Astrocyte of the hippocampus (primary cell): ENCODE measurements around the gene TSPAN4.

ENCODE experiments used
- DNase-seq: peaks from one replicate; pipeline ENCODE4 v3.0.0; 2011; ENCODE audit warnings: low read depth, low spot score

Gene TSPAN4

DNA sequence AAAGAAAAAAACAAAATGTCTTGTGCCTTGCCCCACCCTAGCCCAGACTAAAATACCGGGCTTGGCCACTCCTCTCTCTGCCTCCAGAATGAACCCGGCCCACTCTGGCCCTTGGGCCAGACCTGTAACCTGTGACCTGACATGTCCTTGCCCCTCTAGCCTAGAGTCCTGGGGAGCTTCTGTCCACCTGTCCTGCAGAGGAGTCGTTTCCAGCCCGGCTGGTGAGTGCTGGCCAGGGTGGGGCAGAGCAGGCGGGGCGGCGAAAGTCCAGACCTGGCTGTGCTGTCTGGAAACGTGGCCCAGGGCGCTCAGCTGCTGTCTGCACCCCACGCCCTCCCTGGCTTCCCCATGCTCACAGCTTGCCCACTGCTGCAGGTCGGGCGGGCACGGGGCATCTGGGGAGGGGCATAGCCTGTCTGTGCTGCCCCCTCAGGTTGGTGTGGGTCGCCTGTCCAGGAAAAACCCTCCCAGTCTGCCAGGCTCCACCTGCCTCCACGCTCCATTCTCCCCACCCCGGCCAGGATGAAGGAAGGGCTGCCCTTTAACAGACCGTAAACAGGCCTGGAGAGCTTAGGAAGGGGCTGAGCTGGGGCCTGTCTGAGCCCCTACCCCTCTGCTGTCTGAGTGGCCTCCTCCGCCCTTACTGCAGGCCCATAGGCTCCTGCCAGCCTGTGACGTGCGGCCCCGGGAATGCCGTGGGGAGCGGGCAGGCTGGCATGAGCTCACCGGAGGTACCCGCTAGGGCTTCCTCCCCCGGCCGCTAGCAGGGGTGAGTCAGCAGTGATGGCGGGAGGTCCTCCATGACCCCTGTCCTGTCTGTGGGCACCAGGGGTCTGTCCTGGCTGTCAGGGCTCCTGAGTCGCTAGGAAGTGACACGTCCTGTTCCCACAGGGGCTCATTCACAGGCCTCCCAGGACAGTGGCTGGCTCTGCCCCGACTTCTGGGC, 8.0 kb upstream of the TSPAN4 start:
- DNase-seq: peak; percentile 95

DNA sequence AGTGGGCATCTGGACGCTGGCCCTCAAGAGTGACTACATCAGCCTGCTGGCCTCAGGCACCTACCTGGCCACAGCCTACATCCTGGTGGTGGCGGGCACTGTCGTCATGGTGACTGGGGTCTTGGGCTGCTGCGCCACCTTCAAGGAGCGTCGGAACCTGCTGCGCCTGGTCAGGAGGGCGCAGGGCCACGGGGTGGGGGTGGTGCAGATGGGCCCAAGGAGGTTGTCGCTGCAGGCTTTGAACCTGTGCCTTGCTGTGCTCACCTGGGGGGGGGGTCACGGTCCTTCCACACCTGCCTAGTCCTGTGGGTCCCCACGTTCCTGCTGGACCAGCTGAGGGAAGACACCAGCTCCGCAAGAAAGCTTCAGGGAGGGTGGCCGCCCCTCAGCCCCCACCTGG, 6.4 kb upstream of the TSPAN4 start:
- no peak for DNase-seq

DNA sequence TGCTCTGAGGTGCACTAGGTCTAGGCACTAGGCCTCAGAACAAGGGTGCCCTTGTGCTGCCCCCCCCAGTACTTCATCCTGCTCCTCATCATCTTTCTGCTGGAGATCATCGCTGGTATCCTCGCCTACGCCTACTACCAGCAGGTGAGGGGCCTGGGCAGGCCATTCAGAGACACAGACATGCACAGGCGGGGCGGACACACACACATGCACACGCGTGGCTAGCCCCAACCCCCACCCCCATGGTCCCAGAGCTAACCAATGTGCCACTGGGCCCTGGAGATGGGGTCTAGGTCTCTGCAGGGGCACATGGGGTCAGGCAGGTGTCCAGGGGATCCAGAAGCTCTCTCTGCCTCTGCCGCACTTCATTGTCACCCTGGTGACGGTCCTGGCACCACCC, 6.0 kb upstream of the TSPAN4 start:
- DNase-seq: no peak

DNA sequence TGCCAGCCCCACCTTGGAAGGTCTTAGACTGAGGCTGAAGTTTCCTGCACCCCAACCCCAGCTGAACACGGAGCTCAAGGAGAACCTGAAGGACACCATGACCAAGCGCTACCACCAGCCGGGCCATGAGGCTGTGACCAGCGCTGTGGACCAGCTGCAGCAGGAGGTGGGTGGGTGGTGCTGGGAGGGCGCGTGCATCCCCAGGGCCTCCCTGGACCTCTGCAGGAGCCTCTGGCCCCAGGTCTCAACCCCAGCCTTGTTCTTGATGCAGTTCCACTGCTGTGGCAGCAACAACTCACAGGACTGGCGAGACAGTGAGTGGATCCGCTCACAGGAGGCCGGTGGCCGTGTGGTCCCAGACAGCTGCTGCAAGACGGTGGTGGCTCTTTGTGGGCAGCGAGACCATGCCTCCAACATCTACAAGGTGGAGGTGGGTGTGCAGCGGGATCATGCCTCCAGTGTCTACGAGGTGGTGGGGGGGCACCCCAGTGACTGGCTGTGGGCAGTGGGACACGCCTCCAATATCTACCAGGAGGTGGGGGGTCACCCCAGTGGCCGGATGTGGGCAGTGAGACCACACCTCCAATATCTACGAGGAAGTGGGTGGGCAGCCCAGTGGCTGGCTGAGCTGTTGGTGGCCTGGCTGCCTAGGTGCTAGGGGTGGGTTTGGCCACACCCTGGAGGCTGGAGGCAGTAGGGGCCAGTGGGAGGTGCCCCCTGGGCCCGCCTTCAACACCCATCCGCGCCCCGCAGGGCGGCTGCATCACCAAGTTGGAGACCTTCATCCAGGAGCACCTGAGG, 5.3 kb upstream of the TSPAN4 start:
- no peak for DNase-seq

DNA sequence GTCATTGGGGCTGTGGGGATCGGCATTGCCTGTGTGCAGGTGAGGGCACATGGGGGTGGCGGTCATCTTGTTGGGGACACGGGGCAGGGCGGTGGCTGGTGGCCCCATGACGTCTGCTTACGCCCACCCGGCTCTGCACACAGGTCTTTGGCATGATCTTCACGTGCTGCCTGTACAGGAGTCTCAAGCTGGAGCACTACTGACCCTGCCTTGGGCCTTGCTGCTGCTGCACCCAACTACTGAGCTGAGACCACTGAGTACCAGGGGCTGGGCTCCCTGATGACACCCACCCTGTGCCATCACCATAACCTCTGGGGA, 4.7 kb upstream of the TSPAN4 start:
- DNase-seq: no peak

- peak; percentile 41 for DNase-seq
Measured at GRCh38 chr11:838441-839279, 4.0 kb upstream of the TSPAN4 start.

GRCh38 chr11:839280-839623, 3.4 kb upstream of the TSPAN4 start:
- no peak for DNase-seq

DNA sequence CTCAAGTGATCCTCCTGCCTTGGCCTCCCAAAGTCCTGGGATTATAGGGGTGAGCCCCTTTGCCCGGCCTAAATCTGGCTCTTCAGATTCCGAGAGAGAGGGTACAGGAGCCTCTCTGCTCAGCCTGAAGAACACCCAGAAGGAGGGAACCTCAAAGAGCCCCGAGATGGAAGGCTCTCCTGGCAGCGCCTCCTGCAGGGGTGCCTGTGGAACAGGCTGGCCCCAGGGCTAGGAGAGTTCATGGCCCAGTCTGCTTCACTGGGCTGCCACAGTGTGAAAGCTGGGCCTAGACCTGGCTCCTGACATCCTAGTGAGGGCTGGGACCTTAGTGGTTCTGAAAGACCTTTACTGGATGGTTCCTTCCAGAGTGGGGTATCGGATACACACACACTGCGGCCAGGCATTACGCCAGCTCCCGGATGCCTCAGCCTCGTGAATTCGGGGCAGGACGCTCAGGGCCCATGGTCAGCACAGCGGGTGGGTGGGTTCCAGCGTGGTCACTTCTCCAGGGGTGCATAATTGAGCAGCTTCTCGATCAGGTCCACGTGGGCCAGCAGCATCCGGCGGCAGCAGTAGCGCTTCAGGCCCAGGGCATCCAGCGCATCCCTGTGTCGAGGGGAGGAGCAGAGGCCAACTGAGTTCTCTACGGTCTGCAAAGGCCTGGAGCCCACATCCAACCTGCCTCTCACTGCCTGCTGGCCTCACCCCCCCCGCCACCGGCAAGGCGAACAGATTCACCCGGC, 2.6 kb upstream of the TSPAN4 start:
- DNase-seq: no peak

- no peak for DNase-seq
Measured at GRCh38 chr11:841981-842369, 677 bp upstream of the TSPAN4 start.

DNA sequence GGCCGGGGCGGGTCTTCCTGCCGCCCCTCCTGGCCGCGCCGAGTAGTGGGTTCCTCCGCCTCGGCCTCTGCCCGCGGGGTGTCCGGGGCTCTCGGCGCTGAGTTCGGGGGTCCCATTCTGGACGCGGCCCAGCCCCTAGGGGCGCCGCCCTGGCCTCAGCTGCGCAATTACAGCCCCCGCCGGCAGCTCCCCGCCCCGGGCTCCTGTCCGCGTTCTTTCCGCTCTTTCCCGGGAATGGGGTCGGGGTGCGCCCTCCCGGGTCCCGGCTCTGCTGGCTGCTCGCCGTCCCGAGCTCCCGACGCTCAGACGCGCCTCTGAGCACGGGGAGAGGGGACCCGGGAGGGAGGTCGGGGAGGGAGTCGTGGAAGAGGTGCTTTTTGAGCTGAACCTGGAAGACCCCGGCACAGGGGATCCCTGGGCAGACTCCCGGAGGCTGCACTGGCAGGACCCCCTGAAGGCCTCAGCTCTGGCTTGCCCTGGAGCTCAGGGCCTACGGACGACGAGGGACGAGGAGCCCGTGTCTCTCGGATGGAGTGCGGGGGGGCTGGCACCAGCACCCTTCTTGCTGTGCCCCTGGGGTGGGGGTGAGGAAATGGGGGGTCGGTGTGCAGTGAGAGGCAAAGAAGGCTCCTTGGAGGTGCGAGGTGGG, 558 bp downstream of the TSPAN4 start:
- no peak for DNase-seq

DNA sequence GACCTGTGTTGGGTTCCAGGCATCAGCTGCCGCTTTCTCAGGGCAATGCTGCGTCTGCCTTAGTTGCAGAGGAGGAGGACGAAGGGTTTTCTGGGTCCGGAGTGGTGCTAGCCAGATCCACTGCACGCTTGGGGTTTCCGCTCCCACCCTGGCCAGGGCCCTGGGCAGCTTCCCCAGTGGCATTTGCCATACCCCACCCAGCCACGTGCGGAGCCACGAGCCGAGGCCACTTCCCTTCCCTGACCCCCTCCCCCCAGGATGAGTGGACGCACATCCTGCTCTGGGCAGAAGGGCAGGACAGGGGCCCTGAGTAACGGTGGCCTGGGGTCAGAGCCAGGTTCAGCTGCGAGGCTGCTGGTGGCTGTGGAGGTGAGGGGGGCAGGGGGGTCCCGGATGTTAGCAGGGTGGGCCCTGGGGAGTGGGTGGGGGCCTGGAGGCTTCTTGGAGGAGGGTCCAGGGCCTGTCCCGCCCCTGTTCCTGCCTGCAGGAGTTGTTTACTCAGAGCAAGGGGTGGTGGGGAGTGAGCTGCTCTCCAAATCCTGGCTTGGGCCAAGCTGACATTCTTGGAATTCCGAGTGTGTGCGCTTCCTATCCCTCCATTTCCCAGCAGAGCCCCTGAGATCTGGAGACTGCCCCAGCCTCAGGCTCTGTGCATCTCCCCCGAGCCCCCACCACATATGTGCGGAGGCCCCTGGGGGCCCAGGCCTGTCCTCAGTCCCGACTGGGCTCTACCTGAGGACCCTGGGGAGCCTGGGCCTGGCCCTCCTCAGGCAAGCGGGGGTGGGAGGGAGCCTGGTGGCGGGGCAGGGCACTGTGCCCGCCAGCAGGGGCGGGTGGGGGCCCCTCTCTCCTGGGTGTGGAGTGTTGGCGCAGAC, 1.4 kb downstream of the TSPAN4 start:
- DNase-seq: peak; percentile 95

GRCh38 chr11:844693-845644, 2.3 kb downstream of the TSPAN4 start:
- DNase-seq: peak; percentile 96

GRCh38 chr11:845872-846495, 3.3 kb downstream of the TSPAN4 start:
- peak; percentile 81 for DNase-seq

- DNase-seq: no peak
Measured at GRCh38 chr11:846496-847098, 3.9 kb downstream of the TSPAN4 start.

- DNase-seq: no peak
Measured at GRCh38 chr11:847876-848275, 5.2 kb downstream of the TSPAN4 start.

DNA sequence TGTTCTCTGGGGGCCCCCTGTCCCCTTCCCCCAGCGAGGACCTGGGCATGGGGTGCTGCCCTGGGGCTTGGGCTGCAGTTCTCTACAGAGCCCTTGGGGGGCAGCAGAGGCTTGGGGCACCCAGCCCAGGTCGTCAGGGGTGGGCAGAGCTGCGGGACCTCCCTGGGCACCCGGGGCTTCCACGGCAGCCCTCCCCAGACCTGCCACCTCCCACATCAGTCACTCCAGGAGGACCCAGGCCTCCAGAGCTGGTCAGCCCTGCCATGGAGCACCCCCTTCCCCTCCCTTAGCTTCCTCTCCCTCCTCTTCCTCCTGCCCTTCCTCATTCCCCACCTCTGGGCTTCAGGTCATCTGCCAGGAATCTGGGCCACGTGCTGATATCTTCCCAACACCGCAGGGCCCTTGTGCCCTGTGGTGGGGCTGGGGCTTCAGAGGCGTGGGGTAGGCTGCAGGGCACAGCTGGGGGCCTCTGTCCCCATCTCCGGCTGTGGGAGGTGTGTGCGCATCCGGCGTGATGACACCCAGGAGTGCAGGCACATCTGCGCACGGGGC, 5.8 kb downstream of the TSPAN4 start:
- DNase-seq: no peak

GRCh38 chr11:849104-849824, 6.6 kb downstream of the TSPAN4 start:
- no peak for DNase-seq
